ENCODE measurements around the gene TFDP1.

DNA sequence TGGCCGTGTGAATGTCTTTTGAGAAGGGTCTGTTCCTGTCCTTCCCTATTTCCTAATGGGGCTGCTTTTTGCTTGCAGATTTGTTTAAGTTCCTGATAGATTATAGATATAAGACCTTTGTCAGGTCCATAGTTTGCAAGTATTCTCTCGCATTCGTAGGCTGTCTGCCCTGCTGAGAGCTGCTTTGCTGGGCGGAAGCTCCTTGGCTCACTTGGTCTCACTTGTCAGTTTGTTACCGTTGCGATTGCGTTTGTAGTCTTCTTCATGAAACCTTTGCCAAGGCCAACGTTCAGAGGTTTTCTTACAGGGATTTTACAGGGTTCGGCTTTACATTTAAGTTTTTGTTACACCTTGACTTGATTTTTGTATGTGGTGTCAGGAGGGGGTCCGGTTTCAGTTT lies 44.0 kb upstream of the TFDP1 start:
- TF ChIP-seq, protein P1, sequence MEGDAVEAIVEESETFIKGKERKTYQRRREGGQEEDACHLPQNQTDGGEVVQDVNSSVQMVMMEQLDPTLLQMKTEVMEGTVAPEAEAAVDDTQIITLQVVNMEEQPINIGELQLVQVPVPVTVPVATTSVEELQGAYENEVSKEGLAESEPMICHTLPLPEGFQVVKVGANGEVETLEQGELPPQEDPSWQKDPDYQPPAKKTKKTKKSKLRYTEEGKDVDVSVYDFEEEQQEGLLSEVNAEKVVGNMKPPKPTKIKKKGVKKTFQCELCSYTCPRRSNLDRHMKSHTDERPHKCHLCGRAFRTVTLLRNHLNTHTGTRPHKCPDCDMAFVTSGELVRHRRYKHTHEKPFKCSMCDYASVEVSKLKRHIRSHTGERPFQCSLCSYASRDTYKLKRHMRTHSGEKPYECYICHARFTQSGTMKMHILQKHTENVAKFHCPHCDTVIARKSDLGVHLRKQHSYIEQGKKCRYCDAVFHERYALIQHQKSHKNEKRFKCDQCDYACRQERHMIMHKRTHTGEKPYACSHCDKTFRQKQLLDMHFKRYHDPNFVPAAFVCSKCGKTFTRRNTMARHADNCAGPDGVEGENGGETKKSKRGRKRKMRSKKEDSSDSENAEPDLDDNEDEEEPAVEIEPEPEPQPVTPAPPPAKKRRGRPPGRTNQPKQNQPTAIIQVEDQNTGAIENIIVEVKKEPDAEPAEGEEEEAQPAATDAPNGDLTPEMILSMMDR (conservative IDR thresholded peaks at IDR 0.05; ENCODE audit: low read length) = no peak
- TF ChIP-seq EZH2phosphoT487 (IDR thresholded peaks at IDR 0.05; ENCODE audit: borderline replicate concordance, low read depth, low read length) = no peak
